Stimulated activated CD8-positive, alpha-beta memory T cell treated with anti-CD3 and anti-CD28 coated beads, Interleukin-12 subunit alpha, Interleukin-12 subunit beta, amount 100 ng/mL, for 4 hours (primary cell): ENCODE results near the gene CALML6.

ENCODE experiments used
- DNase-seq: peaks from one replicate; pipeline ENCODE4 v3.0.0-alpha.2; 2020; ENCODE audit warnings: low read depth

CALML6 gene

GRCh38 chr1:1942753-1943656, 27.9 kb downstream of the CALML6 start:
- DNase-seq, result no peak

DNA sequence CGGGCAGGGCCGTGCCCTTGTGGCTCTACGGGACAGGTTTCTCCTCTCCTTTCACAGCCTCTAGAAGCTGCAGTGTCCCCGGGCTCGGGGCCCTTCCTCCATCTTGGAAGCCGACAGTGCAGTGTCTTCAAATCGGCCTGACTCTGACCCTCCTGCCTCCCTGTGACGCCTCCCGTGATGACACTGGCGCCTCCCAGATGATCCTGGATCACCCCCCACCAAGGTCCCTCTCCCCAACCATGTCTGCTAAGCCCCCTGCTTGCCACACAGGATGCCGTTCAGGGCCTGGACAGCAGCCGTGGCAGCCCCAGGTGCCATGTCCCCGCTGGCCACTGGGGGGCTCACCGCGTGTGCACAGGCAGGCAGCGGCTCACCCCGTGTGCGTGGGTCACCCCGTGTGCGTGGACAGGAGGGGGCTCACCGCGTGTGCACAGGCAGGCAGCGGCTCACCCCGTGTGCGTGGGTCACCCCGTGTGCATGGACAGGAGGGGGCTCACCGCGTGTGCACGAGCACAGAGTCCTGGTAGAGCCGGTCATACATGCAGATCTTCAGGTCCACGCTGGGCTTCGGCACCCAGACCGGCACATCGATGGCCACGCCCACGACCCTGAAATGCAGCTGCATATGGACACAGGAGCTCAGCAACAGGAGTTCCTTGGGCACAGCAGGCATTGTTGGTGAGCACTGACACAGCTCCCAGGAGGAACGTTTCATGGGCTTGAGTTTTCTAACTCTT, 28.9 kb downstream of the CALML6 start:
- DNase-seq, result peak; percentile 30

- no peak for DNase-seq
Observed at GRCh38 chr1:1945782-1946393, 30.8 kb downstream of the CALML6 start.

GRCh38 chr1:1946540-1946939, 31.5 kb downstream of the CALML6 start:
- DNase-seq, result no peak

GRCh38 chr1:1947493-1947892, 32.4 kb downstream of the CALML6 start:
- no peak for DNase-seq

DNA sequence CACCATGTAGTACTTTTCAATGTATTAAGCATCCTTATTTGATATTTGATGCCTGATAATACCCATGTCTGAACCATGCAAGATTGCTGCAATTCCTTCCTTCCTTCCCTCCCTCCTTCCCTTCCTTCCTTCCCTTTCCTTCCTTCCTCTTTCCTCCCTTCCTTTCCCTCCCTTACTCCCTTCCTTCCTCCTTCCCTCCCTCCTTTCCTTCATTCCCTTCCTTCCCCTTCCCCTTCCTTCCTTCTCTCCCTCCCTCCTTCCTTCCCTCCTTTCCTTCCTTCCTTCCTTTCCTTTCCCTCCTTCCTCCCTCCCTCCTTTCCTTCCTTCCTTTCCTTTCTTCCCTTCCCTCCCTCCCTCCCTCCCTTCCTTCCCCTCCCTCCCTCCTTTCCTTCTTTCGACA, 33.7 kb downstream of the CALML6 start:
- no peak for DNase-seq

DNA sequence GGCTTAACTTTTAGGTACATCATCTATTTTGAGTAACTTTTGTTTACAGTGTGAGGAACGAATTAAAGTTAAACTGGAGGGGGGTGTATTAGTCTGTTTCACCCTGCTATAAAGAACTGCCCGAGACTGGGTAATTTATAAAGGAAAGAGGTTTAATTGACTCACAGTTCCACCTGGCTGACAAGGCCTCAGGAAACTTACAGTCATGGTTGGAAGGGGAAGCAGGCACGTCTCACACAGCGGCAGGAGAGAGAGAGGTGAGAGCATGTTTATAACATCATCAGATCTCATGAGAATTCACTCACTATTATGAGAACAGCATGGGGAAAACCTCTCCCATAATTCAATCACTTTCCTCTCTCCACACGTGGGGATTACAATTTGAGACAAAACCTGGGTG, 35.9 kb downstream of the CALML6 start:
- DNase-seq, result no peak

DNA sequence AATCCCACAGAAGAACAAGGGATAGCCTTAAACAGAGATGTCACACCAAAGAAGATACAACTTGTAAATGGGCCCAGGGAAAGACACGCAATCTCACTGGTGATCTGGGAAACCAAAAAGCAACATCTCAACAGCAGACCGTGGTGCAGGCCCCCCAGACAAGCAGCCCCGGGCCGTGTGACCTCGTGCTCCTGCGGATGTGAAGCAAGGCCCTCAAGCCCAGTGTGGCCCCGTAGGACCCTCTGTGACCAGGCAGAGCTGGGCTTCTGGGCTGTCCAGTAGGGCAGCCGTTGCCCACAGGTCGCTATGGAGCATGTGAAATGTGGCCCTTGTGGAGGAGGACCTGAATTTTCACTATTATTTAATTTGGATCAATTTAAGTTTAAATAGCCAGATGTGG, 39.0 kb downstream of the CALML6 start:
- DNase-seq, result no peak

- no peak for DNase-seq
Observed at GRCh38 chr1:1954831-1955441, 39.9 kb downstream of the CALML6 start.

DNA sequence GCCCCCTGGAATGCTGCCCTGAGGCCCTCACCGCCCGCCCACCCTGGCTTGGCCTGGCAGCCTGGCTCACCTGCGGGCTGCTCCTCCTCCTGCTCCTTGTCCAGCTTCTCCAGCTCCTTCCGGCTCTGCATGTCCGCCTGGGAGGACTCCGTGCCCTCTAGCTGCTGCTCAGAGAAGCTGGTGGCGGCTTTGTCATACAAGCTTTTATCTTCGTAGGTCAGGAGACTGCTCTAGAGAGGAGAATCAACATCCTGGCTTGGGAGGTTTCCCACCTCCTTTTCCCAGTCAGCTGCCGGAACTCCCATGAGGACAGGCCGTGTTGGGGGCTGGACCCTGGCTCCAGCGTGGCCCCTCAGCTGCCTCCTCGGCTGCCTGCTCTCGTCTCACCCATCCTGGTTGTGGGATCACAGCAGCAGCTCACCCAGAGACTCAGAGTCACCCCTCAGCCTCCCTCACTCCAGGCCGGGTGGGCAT, 40.6 kb downstream of the CALML6 start:
- no peak for DNase-seq

DNA sequence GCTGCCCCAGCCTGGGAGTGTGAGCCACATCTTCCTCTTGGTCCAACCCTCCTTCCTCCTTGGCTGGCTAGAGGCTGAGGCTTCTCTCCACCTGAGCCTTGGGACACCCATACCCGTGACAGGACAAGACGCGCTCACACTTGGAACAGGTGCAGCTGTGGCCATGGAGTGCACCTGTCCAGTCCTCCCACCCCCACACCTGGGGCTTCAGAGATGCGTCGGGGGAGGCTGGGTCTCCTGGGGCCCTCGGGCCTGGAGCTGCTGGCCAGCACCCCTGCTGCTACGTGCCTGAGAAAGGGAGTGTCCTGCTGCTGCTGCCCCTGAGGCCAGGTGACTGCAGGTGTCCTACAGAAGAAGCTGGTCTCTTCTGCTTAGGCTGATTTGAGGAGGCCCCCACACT, 41.0 kb downstream of the CALML6 start:
- DNase-seq, result no peak

GRCh38 chr1:1956586-1957532, 41.8 kb downstream of the CALML6 start:
- no peak for DNase-seq

DNA sequence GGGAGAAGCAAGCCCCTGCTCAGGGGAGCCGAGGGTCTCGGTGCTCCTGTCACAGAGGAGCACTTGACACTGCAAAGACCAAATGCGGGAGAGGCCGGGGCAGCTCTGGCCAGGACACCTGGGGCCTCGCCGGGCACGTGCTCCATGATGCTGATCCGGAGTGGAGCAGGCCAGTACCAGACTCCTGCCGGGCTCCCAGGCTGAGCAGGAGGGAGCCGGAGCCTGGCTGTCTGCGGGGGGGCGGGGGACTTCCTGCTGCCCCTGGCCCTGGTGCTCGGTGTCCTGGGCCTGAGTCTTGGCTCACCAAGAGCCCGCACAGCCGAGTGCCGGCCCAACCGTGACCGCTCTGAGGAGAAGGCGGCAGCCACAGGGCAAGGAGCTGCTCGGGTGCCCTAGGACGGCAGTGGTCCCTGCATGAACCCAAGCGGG, 42.5 kb downstream of the CALML6 start:
- DNase-seq, result no peak

- no peak for DNase-seq
Observed at GRCh38 chr1:1958071-1958541, 43.0 kb downstream of the CALML6 start.

GRCh38 chr1:1959459-1959839, 44.4 kb downstream of the CALML6 start:
- no peak for DNase-seq

- peak; percentile 42 for DNase-seq
Observed at GRCh38 chr1:1959840-1960479, 44.9 kb downstream of the CALML6 start.

GRCh38 chr1:1960480-1961196, 45.6 kb downstream of the CALML6 start:
- no peak for DNase-seq

DNA sequence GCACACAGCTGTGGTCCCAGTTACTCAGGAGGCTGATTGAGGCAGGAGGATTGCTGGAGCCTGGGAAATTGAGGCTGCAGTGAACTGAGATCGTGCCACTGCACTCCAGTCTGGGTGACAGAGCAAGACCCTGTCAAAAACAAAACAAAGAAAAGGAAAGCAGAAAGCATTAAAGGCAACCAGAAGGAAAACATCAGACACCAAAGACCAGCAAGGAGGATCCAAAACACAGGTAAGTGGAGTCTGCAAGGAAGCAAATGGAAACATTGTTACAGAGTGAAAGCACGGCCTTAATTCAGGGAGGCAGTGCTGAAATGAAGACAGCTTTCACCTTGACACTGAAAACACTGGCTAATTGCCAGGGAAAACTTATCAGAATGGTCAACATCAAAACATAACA, 47.7 kb downstream of the CALML6 start:
- DNase-seq, result no peak

DNA sequence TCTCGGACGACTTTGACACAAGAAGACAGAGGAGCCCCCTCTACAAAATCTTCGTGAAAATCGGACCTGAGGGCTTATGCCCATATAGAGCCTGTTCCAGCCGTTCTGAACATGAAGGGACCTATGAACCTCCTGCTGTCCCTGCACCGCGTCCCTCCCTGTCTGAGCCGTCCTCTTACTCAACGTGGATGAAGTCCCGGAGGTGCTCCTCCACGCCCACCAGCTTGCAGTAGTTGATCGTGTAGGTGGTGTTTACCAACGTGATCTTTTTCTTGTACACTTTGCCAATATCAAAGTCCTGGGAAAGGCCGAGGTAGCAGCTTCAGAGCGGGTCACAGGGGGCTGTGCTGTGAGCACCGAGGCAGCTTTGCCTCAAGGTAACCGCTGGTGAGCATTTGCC, 48.5 kb downstream of the CALML6 start:
- no peak for DNase-seq

- DNase-seq, result no peak
Observed at GRCh38 chr1:1964811-1965210, 49.8 kb downstream of the CALML6 start.
